Fibroblast of lung (primary cell): ENCODE results near the gene FLYWCH2.

Experiments used
- EZH2 ChIP-seq: IDR thresholded peaks from 2 replicates; pipeline ENCODE4 v1.5.1; 2012; ENCODE audit warnings: low read length, control low read depth, mild to moderate bottlenecking; ENCODE audit errors: missing control alignments
- TF ChIP-seq, protein P1 (sequence below), 2 donors: IDR thresholded peaks in 1 of 2; conservative IDR thresholded peaks in 1 of 2; 1 replicate in 1 of 2; 2 replicates in 1 of 2; pipeline ENCODE4 v1.5.1; 2011 to 2012; ENCODE audit warnings: low read length in 2 of 2, control low read depth in 1 of 2, inconsistent platforms in 1 of 2, low read depth in 1 of 2, mild to moderate bottlenecking in 1 of 2

DNA sequence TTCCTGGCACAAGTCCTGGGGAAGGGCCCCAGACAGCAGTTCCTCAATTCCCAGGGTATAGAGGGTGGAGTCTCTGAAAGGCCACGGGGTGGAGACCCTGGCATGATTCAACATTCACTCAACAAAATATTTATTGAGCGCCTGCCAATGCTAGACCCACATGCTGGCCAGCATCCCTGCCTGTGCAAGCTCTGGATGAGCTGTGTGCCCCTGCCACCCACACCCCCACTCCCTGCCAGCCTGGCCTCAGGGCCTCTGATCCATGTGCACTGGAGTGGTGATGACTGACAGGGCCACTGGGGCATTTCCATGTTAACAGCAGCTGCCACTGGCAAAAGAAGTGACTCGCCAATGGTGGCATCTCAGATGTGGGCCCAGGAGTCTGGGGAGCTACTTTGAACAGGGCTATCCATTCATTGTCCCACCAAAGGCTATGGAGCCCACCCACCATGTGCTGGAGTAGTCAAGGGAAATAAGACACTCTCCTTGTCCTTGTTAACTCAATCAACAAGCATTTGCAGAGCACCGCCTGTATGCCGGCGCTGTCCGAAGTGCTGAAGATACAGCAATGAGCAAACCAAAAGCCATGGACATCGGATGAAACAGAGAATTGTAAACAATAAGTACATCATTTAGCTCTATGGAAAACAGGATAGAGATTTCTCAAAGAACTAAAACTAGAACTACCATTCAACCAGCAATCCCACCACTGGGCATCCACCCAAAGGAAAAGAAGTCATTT, 22.0 kb upstream of the FLYWCH2 start:
- TF ChIP-seq, protein P1, sequence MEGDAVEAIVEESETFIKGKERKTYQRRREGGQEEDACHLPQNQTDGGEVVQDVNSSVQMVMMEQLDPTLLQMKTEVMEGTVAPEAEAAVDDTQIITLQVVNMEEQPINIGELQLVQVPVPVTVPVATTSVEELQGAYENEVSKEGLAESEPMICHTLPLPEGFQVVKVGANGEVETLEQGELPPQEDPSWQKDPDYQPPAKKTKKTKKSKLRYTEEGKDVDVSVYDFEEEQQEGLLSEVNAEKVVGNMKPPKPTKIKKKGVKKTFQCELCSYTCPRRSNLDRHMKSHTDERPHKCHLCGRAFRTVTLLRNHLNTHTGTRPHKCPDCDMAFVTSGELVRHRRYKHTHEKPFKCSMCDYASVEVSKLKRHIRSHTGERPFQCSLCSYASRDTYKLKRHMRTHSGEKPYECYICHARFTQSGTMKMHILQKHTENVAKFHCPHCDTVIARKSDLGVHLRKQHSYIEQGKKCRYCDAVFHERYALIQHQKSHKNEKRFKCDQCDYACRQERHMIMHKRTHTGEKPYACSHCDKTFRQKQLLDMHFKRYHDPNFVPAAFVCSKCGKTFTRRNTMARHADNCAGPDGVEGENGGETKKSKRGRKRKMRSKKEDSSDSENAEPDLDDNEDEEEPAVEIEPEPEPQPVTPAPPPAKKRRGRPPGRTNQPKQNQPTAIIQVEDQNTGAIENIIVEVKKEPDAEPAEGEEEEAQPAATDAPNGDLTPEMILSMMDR (conservative IDR thresholded peaks at IDR 0.05 in 1 of 2, IDR thresholded peaks at IDR 0.05 in 1 of 2; ENCODE audit: low read depth in 1 of 2, low read length in 2 of 2) = no peak
- TF ChIP-seq EZH2 = no peak
